ENCODE measurements around the gene CLDN6.

The CLDN6 gene

GRCh38 chr16:3051494-3051893 is 33.5 kb upstream of the CLDN6 start:
- DNase-seq (ENCODE audit: low read depth in 2 of 2), result no peak

GRCh38 chr16:3051009-3051408 is 33.0 kb upstream of the CLDN6 start:
- DNase-seq (ENCODE audit: low read depth in 2 of 2), result no peak

GRCh38 chr16:3050487-3050886 is 32.5 kb upstream of the CLDN6 start:
- no peak for DNase-seq (ENCODE audit: low read depth in 2 of 2)

- DNase-seq (ENCODE audit: low read depth in 2 of 2), result no peak
These were observed 32.0 kb upstream of the CLDN6 start for GRCh38 chr16:3049921-3050481.

GRCh38 chr16:3047387-3047720 is 29.4 kb upstream of the CLDN6 start:
- DNase-seq (ENCODE audit: low read depth in 2 of 2), result no peak

GRCh38 chr16:3046641-3047386 is 28.8 kb upstream of the CLDN6 start:
- no peak for DNase-seq (ENCODE audit: low read depth in 2 of 2)

- DNase-seq (ENCODE audit: low read depth in 2 of 2), result no peak
These were observed 28.0 kb upstream of the CLDN6 start, which contains the start of gene MMP25 for GRCh38 chr16:3045758-3046640. MMP25 (plus strand) TSS chr16:3046561; CDS start chr16:3046918, 357 bp downstream.

- DNase-seq (ENCODE audit: low read depth in 2 of 2), result no peak
These were observed 26.7 kb upstream of the CLDN6 start for GRCh38 chr16:3044708-3045107.

- DNase-seq (ENCODE audit: low read depth in 2 of 2), result no peak
These were observed 24.4 kb upstream of the CLDN6 start for GRCh38 chr16:3042376-3042775.

- no peak for DNase-seq (ENCODE audit: low read depth in 2 of 2)
These were observed 20.9 kb upstream of the CLDN6 start for GRCh38 chr16:3038896-3039295.

GRCh38 chr16:3038256-3038655 is 20.3 kb upstream of the CLDN6 start:
- DNase-seq (ENCODE audit: low read depth in 2 of 2), result no peak

GRCh38 chr16:3036726-3037315 is 18.8 kb upstream of the CLDN6 start, which contains the start of gene BICDL2:
BICDL2 (minus strand) TSS chr16:3036944; CDS start chr16:3035496, 1,448 bp downstream.
- no peak for DNase-seq (ENCODE audit: low read depth in 2 of 2)

GRCh38 chr16:3035972-3036725 is 18.2 kb upstream of the CLDN6 start:
- no peak for DNase-seq (ENCODE audit: low read depth in 2 of 2)

GRCh38 chr16:3035289-3035971 is 17.4 kb upstream of the CLDN6 start:
- no peak for DNase-seq (ENCODE audit: low read depth in 2 of 2)

- no peak for DNase-seq (ENCODE audit: low read depth in 2 of 2)
These were observed 14.6 kb upstream of the CLDN6 start for GRCh38 chr16:3032624-3033023.

GRCh38 chr16:3030222-3031212 is 12.5 kb upstream of the CLDN6 start:
- DNase-seq (ENCODE audit: low read depth in 2 of 2), result no peak

- no peak for DNase-seq (ENCODE audit: low read depth in 2 of 2)
These were observed 11.7 kb upstream of the CLDN6 start for GRCh38 chr16:3029491-3030221.

- no peak for DNase-seq (ENCODE audit: low read depth in 2 of 2)
These were observed 10.8 kb upstream of the CLDN6 start for GRCh38 chr16:3028716-3029319.
